Measurements from ENCODE around the gene AOC2.

Gene AOC2, protein sequence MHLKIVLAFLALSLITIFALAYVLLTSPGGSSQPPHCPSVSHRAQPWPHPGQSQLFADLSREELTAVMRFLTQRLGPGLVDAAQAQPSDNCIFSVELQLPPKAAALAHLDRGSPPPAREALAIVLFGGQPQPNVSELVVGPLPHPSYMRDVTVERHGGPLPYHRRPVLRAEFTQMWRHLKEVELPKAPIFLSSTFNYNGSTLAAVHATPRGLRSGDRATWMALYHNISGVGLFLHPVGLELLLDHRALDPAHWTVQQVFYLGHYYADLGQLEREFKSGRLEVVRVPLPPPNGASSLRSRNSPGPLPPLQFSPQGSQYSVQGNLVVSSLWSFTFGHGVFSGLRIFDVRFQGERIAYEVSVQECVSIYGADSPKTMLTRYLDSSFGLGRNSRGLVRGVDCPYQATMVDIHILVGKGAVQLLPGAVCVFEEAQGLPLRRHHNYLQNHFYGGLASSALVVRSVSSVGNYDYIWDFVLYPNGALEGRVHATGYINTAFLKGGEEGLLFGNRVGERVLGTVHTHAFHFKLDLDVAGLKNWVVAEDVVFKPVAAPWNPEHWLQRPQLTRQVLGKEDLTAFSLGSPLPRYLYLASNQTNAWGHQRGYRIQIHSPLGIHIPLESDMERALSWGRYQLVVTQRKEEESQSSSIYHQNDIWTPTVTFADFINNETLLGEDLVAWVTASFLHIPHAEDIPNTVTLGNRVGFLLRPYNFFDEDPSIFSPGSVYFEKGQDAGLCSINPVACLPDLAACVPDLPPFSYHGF

DNA sequence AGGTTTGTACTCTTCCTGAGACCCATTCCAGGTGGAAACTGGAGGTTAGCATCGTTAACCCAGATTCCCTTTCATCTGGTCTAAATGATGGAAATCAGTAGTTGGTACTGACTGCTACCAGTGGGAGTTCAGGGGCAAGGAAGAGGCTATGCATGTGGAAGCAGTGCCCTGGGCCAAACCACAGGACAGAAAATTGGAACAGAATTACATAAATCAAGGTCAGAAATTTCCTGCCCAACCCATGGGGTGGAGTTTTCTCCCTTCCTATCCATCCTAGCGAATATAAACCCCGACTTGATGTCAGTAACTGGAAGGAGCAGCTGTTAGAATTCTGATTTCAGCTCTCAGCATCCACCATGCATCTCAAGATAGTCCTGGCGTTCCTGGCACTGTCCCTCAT, at the start of gene AOC2:
Gene AOC2 (plus strand): TSS at position 310 of the 400 bp plus-strand sequence. CDS start 47 bp downstream, at position 357.
- DNase-seq: no peak

DNA sequence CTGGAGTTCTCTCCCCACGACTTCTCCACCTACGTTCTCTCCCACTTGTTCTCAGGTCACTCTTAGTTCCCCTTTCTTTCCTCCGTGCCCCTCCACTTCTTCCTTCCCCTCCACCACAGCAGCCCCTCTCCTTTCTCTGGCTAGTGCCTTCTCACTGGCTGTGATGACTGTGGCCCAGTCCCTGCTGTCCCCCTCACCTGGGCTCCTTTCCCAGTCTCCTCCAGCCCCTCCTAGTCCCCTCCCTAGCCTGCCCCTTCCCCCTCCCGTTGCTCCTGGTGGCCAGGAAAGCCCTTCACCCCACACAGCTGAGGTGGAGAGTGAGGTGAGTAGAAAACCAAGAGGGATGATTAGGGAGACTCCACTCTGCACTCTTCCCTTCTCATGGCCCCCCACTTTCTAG, 49.3 kb upstream of the AOC2 start:
- no peak for DNase-seq

DNA sequence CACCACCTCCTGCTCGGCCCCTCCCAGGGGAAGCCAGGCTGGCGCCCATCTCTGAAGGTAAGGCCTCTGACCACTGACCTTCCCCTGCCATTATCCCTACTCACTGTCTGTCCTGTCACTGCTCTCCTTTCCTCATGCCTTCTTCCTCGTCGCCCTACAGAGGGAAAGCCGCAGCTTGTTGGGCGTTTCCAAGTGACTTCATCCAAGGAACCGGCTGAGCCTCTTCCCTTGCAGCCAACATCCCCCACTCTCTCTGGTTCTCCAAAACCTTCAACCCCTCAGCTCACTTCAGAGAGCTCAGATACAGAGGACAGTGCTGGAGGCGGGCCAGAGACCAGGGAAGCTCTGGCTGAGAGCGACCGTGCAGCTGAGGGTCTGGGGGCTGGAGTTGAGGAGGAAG, 48.9 kb upstream of the AOC2 start:
- no peak for DNase-seq

DNA sequence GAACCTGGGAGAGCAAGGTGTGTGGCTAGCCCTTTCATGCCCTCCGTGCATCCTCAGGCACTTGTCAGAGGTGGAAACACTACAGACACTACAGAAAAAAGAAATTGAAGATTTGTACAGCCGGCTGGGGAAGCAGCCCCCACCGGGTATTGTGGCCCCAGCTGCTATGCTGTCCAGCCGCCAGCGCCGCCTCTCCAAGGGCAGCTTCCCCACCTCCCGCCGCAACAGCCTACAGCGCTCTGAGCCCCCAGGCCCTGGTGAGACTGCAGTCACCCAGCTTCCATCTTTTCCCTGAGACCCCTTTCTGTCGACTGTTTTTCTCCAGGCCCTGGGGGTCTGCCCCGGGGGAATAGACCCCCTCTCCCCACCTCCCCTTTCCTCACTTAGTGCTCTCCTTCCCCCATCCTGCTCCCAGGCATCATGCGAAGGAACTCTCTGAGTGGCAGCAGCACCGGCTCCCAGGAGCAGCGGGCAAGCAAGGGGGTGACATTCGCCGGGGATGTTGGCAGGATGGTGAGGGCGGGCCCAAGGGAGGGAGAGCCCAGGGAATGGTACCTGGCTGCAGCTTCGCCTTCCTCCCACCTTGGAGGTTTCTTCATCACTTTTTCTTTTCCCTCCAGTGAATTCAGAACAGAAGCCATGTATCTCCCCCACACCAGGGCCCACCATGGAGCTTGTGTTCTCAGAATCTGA, 48.2 kb upstream of the AOC2 start:
- DNase-seq: no peak

DNA sequence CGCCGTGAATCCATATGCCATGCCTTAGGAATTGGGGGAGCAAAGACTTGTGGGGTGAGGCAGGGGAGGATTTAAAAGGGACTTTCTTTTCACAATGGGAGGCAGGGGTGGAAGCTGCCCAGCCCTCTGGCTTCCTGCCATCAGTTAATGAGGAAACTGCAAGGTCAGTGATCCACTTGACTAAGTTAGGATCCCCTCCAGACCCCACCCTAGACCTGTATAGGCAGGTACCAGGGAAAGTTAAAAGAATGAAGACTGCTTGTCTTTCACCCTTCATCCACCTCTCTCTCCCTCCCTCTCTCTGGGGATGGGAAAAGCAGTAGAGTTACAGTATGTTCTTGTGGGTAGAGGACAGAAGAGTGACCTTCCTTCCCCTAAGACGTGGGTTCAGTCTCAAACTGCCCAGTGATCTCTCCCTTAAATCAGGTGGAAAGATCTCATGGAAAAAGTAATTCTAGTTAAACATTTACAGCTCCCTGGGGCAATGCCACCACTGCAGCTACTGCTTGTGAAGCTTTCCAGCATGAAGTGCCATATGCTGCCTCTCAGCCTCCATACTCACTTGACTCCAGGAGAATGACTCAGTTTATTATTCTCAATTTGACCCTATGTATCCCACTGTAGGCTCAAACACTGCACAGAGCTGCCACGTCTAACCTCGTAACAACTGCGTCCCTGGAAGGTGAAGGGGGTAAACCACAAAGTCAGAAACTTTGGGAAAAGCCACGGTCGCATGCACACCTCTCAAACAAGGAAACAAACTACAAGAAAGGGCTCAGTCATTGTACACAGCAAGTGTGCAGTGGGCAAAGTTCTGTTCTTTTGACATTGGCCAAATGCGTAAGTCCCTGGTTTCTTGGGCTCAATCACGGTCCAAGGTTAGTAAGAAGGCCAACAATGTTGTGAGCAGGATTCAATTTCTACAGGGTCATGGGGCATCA, 47.0 kb upstream of the AOC2 start:
- no peak for DNase-seq

DNA sequence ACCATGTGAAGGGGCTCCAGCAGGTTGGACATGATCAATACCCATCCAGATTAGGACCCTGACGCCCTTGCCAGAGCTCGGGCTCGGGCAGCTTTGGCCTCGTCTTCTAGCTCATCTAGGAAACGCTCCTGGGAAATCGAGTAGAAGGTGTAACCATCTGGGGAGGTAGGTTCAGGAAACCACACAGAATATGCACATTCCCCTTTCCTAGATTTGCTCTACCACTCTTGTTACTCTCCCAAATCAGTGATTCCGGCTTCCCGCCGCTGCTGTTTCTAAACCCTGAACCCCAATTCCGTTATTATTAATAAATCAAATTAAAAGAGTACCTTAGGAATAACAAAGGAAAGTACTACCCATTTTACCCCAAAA, 46.4 kb upstream of the AOC2 start:
- no peak for DNase-seq

DNA sequence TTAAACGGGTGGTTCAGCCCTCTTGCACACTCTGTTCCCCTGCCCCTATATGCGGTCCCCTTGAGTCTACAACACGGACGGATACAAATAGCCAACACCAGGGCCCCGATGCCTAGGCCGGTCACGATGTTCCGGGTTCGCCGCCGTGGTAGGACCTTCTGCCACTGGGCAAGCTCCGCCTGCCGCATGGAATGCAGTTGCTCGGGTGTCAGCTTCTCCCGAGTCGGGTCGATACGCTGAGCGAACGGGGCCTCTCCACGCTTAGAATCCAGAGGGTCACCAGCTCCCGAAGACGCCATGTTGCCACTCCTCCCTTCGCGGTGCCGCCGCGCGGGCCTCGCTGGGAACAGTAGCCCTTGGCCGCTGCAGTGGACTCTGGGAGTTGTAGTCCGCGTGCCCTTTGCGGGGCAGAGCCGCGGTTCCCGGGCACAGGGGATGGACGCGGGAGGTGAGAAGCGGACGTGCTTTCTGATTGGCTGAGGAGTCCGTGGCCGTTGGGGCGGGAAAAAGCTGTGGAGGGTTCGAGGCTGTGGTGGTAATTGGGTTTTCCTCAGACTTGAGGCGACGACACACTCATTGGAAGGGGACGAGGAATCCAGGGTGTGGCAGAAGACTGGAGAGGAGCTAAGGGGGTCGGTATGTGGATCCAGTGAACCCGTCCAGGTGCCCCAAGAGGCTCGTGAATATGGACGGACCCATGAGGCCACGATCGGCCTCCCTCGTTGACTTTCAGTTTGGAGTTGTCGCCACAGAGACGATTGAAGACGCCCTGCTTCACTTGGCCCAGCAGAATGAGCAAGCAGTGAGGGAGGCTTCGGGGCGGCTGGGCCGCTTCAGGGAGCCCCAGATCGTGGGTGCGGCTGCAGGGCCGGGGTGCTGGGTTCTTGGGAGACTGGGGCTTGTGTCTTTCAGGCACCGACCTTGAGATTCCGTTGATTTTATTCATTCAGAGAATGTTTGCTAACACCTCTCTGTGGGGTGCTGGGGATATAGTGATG, 45.7 kb upstream of the AOC2 start, which contains the start of the genes CNTD1 and COA3:
Gene CNTD1 (plus strand): TSS at position 479 of the 998 bp plus-strand sequence. CDS start 207 bp downstream, at position 686.
Gene COA3 (minus strand): TSS at position 322 of the 998 bp plus-strand sequence. CDS start 23 bp downstream, at position 299.
- peak; percentile 87 for DNase-seq

DNA sequence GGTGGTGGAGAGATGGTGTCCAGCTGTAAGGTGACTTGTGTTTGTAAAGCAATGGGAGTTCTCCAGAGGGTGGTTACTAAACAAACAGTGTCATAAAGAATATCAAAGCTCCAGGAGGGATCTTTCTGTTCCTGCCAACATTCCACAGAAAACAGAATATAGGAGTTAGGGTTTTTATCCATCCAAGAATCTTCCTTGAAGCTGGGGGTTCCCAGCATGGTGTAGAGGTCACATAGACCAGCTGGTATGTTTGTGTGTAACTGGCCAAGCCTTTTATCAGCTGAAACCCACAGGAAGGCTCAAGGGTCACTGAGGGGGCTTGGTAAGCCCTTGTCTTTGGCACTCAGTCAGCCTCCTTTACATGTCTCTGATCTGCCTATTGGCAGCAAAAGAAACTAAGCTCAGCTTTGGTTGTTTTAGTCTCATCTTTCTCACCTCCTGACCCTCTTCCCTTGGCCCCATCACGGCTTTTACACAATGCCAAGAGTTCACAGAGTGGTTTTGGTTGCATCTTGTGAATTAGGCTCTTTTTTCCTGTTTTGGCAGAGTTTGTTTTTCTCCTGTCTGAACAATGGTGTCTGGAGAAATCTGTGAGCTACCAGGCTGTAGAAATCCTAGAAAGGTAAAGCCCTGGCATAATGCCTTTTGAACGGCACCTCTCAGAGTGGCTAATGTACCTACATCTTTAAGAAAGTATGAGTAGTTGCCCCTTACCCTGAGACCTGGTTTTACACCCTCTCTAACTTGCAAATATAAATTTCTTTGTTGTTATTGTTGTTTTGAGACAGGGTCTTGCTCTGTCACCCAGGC, 41.1 kb upstream of the AOC2 start:
- no peak for DNase-seq

DNA sequence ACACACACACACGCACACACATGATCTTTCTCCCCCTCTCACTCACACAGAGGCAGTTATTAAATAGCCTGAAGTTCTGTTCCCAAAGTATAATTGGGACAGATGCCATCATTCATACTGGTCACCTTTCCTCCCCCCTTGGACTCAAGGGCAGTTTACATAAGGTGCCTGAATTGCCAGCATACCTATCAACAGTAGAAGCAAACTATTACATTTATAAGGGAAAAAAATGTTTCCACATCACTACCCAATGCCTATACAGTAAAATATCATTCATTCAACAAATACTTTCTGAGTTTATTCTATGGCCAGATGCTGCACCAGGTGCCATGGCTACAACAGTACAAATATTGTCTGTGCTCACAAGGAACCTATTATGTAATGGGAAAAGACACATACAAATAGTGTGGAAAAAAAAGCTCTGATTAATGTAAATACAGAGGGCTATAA, 39.4 kb upstream of the AOC2 start:
- no peak for DNase-seq

DNA sequence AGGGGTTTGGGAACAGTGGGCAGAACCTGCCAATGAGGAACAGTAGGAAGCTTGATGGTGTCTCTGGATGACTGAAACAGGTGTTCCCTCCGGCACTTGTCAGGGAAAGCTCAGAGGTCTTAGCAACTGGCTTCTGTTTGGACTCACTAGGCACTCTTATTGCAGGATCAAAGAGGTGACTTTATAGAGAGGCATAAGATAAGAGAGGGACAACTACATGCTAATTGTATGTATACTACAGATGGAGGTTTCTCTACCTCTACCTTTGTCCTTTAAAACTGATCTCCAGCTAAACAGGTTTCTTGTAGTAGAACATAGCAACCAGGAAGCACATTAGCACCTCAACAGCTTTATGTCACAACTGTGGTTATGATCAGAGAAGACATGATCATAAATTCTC, 38.1 kb upstream of the AOC2 start:
- DNase-seq: no peak

DNA sequence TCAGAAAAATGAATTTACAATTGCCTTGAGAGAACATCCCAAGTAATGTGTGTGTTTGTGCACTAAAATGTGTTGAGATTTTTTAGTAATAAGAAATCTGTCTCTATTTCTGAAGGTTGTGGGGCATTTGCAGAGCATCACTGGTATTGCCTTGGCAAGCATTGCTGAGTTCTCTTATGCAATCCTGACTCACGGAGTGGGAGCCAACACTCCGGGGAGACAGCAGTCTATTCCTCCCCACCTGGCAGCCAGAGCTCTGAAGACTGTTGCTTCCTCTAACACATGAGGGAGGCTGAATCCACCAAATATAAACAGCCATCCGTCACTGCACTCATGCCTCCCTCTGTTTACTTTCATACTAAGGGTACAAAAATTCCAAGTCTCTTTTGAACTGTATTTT, 35.1 kb upstream of the AOC2 start:
- DNase-seq: no peak

DNA sequence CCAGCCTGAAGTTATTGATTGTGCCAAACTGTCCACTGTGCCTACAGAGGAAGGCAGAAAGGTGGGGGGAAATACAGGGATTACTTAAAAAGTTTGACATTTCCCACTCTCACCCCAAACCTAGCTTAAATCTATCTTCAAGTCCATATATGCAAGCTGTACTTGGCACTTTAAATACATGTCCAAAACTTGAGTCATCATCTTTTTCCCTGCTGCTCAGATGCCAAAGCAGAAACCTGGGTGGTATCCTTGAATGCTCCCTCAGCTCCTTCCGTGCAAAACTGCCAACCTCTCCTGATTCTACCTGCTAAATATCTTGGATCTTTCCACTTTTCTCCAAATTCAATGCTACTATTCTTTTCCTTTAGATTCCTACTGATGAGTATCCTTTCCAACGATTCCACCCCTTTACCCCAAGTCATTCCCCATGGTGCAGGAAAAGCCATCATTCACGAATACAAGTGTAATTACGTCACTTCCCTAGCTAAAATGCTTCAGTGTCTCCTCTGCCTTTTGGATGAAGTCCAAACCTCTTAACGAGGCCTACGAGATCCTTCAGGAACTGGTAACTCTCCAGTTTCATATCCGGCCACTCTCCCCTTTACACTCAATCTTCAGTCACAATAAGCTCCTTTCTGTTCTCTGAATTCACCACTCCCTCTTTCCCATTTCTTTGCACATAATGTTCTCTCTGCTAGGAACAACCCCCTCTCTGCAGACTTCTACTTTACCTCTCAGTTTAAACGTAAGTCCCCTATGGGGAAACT, 29.6 kb upstream of the AOC2 start:
- DNase-seq: no peak

DNA sequence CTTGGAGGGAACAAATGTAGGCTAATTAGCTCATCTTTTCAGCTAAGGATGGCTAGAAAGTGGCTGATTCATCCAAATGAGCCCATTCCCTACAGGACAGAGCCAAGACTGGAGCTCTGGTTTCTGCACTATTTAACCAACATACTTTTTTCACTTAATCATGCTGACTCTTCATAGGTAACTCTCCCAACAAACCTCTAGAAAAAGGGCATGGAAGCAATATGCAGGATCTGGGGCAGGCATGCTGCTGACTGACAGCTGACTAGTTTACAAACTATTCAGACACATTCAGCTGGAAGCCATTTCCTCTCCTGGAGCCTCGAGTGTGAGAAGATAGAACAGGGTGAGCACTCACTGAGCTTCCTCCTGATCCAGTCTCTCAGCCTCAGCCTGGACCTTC, 26.5 kb upstream of the AOC2 start:
- no peak for DNase-seq

DNA sequence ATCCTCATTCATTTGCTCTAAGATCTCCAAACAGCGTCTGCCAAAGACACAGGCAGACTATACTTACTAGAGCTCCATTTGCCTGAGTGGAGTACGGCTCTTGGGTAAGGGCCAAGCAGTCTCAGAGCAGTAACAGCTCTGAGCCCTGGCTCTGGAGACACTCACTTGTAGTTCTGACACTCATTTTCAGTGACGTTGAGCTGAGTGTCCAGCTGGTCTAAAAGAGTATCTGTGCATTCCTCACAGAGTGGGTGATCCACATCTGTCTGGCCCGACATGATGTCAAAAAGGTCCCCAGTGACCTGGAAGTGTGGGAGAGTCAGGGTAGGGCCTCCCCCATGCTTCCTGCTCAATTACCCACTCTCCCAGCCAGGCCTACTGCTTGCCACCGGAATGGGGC, 26.0 kb upstream of the AOC2 start:
- DNase-seq: no peak

DNA sequence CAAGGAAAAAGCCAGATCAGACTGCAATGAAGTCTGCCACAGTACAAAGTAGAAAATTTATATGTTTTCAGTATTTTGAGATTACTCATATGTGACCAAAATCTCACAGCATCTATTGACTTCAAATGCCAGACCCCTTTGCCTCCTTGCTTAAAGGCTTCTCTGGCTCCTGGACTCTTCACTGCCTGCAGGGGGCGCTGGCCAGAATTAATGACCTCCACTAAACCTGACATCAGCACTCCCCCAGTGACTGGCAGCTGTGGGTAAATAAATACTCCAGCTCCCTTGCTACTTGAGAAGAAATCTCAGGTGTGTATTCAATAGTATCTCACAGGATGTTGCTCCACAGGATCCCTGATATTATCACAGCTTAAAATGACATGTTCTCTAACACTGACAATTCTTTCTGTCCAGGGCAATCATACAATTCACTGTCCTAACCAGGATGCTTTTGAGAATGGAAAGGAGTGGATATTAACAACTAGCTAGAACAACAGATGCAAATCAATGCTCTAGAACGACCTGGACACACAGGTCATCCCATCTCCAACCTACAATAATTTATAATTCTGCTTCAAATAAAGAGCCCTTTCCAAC, 24.3 kb upstream of the AOC2 start:
- peak; percentile 51 for DNase-seq

DNA sequence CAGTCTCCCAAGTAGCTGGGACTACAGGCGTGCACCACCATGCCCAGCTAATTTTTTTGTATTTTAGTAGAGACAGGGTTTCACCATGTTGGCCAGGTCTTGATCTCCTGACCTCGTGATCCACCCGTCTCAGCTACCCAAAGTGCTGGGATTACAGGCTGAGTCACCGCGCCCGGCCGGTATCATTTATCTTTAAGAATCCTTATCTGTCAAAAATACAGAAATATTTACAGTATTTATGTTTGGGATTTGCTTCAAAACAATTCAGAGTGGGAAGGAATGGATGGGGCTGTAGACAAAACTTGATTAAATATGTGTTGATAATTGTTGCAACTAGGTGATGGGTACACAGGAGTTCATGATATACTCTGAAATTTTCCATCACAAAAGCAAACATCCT, 23.2 kb upstream of the AOC2 start:
- no peak for DNase-seq

DNA sequence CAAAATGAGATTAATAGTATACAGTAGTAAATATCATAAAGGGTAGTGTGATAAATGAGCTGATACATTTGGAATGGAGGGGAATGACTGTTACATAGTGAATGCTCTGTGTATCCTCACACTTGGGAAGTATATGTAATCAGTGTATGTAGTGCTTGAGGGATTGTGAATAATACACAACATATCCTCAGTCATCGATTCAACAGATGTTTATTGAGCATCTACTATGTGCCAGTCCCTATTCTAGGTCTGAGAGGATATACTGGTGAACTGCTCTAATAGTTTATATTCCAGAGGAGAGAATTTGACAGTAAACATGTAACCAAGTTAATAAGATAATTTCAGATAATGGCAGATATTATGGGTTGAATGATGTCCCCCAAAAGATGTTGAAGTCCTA, 16.9 kb upstream of the AOC2 start:
- DNase-seq: no peak

DNA sequence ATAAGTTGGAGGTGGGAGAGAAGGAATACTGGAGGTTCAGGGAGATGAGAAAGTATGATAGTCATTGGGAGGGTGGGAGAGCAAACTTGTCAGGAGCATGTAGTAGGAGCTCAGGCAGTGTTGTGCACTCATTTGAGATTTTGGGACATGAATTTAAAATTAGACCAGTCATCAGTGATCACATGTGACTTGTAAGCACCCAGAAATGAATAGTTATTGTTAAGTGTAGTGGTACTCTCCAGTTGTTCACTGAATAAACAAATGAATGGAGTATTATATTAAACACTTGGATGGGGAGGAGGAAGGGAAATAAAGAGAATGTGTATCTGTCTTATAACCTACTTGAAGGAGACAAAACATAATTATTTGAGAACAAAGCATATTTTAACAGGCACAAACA, 13.4 kb upstream of the AOC2 start:
- DNase-seq: no peak

Measured in NCI-H345 (cell line).